AG09319 (cell line): Measurements from ENCODE around the gene DKK3.

Source experiments
- DNase-seq: peaks from one replicate; pipeline ENCODE4 v3.0.0-alpha.2; 2010; ENCODE audit warnings: low read depth; ENCODE audit errors: extremely low read depth
- CTCF ChIP-seq: IDR thresholded peaks from 2 replicates; pipeline ENCODE4 v1.5.1; 2011; ENCODE audit warnings: low read depth, mild to moderate bottlenecking, inconsistent platforms, low read length, moderate library complexity

DKK3 gene

GRCh38 chr11:11958403-11959231 lies 49.8 kb downstream of the DKK3 start:
- no peak for TF ChIP-seq CTCF
- DNase-seq, result no peak

DNA sequence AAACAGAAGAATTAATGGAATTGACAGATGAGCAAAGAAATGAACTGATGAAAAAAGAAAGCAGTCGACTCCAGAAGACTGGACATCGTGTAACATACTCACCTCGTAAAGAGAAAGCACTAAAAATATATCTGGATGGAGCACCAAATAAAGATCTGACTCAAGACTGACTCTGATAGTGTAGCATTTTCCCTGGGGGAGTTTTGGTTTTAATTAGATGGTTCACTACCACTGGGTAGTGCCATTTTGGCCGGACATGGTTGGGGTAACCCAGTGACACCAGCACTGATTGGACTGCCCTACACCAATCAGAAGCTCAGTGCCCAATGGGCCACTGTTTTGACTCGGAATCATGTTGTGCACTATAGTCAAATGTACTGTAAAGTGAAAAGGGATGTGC lies 52.4 kb downstream of the DKK3 start:
- no peak for DNase-seq
- no peak for TF ChIP-seq CTCF

DNA sequence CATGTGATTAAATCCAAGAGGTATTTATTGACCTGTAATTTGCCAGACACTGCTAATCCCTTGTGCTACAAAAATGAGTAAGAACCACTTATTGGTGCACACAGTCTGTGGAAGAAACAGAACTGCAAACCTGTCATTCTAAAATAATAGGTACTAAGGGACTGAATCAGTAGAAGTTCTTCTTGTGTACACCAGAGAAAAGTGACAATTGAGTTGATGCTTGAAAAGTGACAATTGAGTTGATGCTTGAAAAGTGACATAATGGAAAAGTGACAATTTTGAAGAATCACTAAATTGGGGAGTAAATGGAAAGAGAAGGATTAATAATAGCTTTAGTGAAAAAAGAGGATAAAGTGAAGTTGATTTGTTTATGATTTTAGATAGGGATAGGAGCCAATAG lies 56.4 kb downstream of the DKK3 start:
- no peak for TF ChIP-seq CTCF
- DNase-seq, result no peak

DNA sequence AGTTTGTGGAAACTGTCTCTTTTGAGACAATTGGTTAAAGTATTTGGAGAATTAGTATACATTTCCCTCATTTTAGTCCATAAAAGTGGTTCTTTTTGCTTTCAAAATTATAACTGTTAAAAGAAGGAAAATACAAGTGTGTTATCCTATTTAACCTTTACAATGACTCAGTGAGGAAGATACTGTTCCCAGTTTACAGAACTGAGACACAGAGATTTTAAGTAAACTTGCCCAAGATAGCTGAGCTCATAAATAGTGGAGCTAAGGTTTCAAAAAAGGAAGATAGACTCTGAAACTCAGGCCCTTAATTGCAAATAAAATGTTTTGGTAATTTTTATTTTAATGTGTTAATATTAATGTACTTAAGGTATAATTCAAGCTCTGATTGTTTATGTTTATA lies 58.9 kb downstream of the DKK3 start:
- TF ChIP-seq CTCF, result no peak

DNA sequence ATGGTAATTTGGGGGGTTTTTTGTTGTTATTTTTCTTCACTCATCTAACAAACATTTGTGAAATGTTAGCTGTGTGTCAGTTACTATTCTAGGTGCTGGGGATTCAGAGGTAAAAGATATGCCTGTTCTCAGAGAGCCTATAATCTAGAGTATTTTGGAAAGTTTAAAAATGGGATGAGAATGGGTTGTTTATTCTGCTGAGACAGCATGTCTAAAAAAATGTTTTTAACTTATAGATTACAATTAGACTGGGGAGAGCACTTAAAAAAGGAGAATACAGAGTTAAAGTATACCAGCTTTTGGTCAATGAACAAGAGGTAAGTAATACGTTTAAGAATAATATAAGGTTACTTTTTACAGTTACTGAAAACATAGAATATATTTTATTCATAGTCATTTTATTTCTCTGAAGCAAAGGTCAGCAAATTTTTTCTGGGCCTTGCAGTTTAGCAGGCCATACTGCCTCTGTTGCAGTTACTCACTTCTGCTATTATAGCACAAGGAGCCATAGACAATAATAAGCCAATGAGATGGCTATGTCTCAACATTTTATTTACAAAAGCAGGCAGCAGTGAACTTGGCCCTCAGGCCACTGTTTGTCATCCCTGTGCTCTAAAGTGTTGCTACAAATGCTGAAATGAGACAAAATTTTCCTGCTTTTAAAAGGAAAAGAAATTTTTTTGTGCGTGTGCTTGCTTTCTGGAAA lies 60.0 kb downstream of the DKK3 start:
- no peak for TF ChIP-seq CTCF
- no peak for DNase-seq

More for the DNA sequence above, 58.9 kb downstream of the DKK3 start:
- DNase-seq, result no peak

GRCh38 chr11:11947825-11948224 lies 60.6 kb downstream of the DKK3 start:
- no peak for DNase-seq
- TF ChIP-seq CTCF, result no peak

DNA sequence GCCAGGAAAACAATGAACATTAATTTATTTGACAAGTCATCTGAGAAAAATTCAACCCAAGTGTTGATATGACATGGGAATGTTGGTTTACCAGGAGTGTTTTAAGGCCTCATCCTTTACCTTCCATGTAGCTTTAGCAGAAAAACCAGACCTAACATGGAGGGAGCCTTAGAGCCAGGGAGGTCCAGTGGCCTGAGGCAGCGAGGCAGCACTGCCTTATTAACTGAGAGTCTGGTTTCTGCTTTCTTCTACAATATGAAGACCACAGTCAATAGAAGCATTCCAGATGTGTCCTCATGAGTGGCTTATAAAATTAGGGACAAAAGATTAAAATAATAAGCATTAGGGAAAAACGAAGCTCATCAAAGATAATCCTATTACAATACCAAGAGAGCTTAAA lies 61.5 kb downstream of the DKK3 start:
- TF ChIP-seq CTCF, result no peak
- DNase-seq, result no peak
